Liver (tissue), 9 donors: ENCODE data around the gene TRAPPC8. TPM values are rescaled to one million over a fixed set of nuclear protein-coding genes. Genes with fewer than 3 reads are reported as not detected.

Experiments used
- DNase-seq: peaks from one replicate; pipeline ENCODE4 v3.0.0-alpha.2; 2017; ENCODE audit warnings: low spot score
- H3K27ac ChIP-seq, 2 donors: one replicate each; pipeline ENCODE4 v1.7.0; 2013; ENCODE audit warnings: inconsistent platforms in 2 of 2, low read length in 2 of 2, control low read depth in 1 of 2, low read depth in 1 of 2, mild to moderate bottlenecking in 1 of 2
- H3K27me3 ChIP-seq, 4 donors: one replicate each; pipeline versions ENCODE4 v1.6.1 to v1.7.0; 2013; ENCODE audit warnings: low read length in 3 of 4, inconsistent platforms in 1 of 4, mild to moderate bottlenecking in 1 of 4, moderate library complexity in 1 of 4; ENCODE audit not compliant: control insufficient read depth in 4 of 4, insufficient read depth in 4 of 4
- H3K36me3 ChIP-seq, 4 donors: one replicate each; pipeline versions ENCODE4 v1.6.1 to v1.7.0; 2013; ENCODE audit warnings: low read length in 3 of 4, mild to moderate bottlenecking in 3 of 4, low read depth in 1 of 4, moderate library complexity in 1 of 4; ENCODE audit not compliant: control insufficient read depth in 4 of 4, insufficient read depth in 3 of 4
- H3K4me1 ChIP-seq, 4 donors: one replicate each; pipeline versions ENCODE4 v1.6.1 to v1.7.0; 2013; ENCODE audit warnings: low read length in 3 of 4, mild to moderate bottlenecking in 3 of 4, moderate library complexity in 1 of 4; ENCODE audit not compliant: control insufficient read depth in 4 of 4, insufficient read depth in 4 of 4
- H3K4me3 ChIP-seq, 3 donors: one replicate each; pipeline versions ENCODE4 v1.6.1 to v1.7.0; 2013; ENCODE audit warnings: low read length in 3 of 3, control low read depth in 1 of 3, low read depth in 1 of 3, mild to moderate bottlenecking in 1 of 3
- H3K9ac ChIP-seq, 2 donors: one replicate each; pipeline ENCODE4 v1.7.0; 2013; ENCODE audit warnings: low read length in 2 of 2, mild to moderate bottlenecking in 2 of 2, moderate library complexity in 2 of 2, control low read depth in 1 of 2, low read depth in 1 of 2
- H3K9me3 ChIP-seq, 4 donors: one replicate each; pipeline versions ENCODE4 v1.6.1 to v1.7.0; 2013; ENCODE audit warnings: low read length in 3 of 4; ENCODE audit not compliant: control insufficient read depth in 4 of 4
- EGR1 ChIP-seq, 2 donors: IDR thresholded peaks; 2 replicates each; pipeline ENCODE4 v1.6.1; 2016 to 2018; ENCODE audit warnings: antibody characterized with exemption in 2 of 2, low read depth in 2 of 2
- FOXA1 ChIP-seq: IDR thresholded peaks from 2 replicates; pipeline ENCODE4 v1.6.1; 2016; ENCODE audit warnings: antibody characterized with exemption
- FOXA2 ChIP-seq: IDR thresholded peaks from 2 replicates; pipeline ENCODE4 v1.6.1; 2016; ENCODE audit warnings: antibody characterized with exemption
- GABPA ChIP-seq, 2 donors: IDR thresholded peaks in 1 of 2; conservative IDR thresholded peaks in 1 of 2; 2 replicates each; pipeline ENCODE4 v1.6.1; 2016; ENCODE audit warnings: antibody characterized with exemption in 2 of 2, mild to moderate bottlenecking in 1 of 2, moderate library complexity in 1 of 2
- HNF4A ChIP-seq, 2 donors: conservative IDR thresholded peaks; 2 replicates each; pipeline ENCODE4 v1.6.1; 2016; ENCODE audit warnings: antibody characterized with exemption in 2 of 2, mild to moderate bottlenecking in 2 of 2
- HNF4G ChIP-seq: IDR thresholded peaks from 2 replicates; pipeline ENCODE4 v1.6.1; 2016; ENCODE audit warnings: antibody characterized with exemption
- JUND ChIP-seq, 2 donors: IDR thresholded peaks; 2 replicates each; pipeline ENCODE4 v1.6.1; 2016; ENCODE audit warnings: antibody characterized with exemption in 2 of 2
- MAX ChIP-seq: IDR thresholded peaks from 2 replicates; pipeline ENCODE4 v1.6.1; 2016; ENCODE audit warnings: antibody characterized with exemption
- NR2F2 ChIP-seq: IDR thresholded peaks from 2 replicates; pipeline ENCODE4 v1.6.1; 2016; ENCODE audit warnings: antibody characterized with exemption
- RAD21 ChIP-seq, 2 donors: IDR thresholded peaks; 2 replicates each; pipeline ENCODE4 v1.6.1; 2016; ENCODE audit warnings: antibody characterized with exemption in 2 of 2, mild to moderate bottlenecking in 2 of 2
- RXRA ChIP-seq, 2 donors: IDR thresholded peaks; 2 replicates each; pipeline ENCODE4 v1.6.1; 2017 to 2018; ENCODE audit warnings: antibody characterized with exemption in 2 of 2, mild to moderate bottlenecking in 1 of 2
- SP1 ChIP-seq: IDR thresholded peaks from 2 replicates; pipeline ENCODE4 v1.6.1; 2018; ENCODE audit warnings: antibody characterized with exemption, mild to moderate bottlenecking
- TAF1 ChIP-seq: conservative IDR thresholded peaks from 2 replicates; pipeline ENCODE4 v1.6.1; 2016; ENCODE audit warnings: antibody characterized with exemption, mild to moderate bottlenecking
- WGBS: extraction: QIAGEN DNeasy Blood & Tissue Kit; methylation state at CpG from one replicate; pipeline ENCODE4 v1.1.7; 2013; 5-methylcytosine and 5-hydroxymethylcytosine counted together
- polyA plus RNA-seq, 2 donors: library from polyadenylated mRNA; stranded (reverse) in 1 of 2; unstranded in 1 of 2; fragments of 200-250 nt in 1 of 2; fragments of >200 nt in 1 of 2; fragmentation: Nextera tagmentation in 1 of 2; extraction: Ambion mirVana in 1 of 2; gene quantifications; one replicate each; pipeline versions ENCODE4 v1.2.1 to v1.2.3, GENCODE V29; 2013 to 2015
- total RNA-seq, 2 donors: library from RNA; depleted of rRNA; stranded (reverse); fragments of >200 nt; gene quantifications; one replicate each; pipeline ENCODE4 v1.2.3, GENCODE V29; 2014
- TF ChIP-seq, protein P1 (sequence below): IDR thresholded peaks from 2 replicates; pipeline ENCODE4 v1.6.1; 2016; ENCODE audit warnings: antibody characterized with exemption
- TF ChIP-seq, protein P2 (sequence below): fragments of 150-350 bp; IDR thresholded peaks from 2 replicates; pipeline ENCODE4 v1.5.1; 2017; ENCODE audit warnings: improper control_type of control experiment, low read depth, low read length; ENCODE audit not compliant: missing input control
- TF ChIP-seq, protein P3 (sequence below): IDR thresholded peaks from 2 replicates; pipeline ENCODE4 v1.6.1; 2016; ENCODE audit warnings: antibody characterized with exemption
- TF ChIP-seq, protein P4 (sequence below): IDR thresholded peaks from 2 replicates; pipeline ENCODE4 v1.6.1; 2016; ENCODE audit warnings: antibody characterized with exemption, mild to moderate bottlenecking
- donor health status: healthy.
- donor health status: healthy.
- donor health status: healthy.
- donor health status: healthy.
- donor health status: healthy.

The TRAPPC8 gene
- total and polyA plus RNA-seq, 4 donors: 12.2 to 46.1 (median 29.5) TPM

DNA sequence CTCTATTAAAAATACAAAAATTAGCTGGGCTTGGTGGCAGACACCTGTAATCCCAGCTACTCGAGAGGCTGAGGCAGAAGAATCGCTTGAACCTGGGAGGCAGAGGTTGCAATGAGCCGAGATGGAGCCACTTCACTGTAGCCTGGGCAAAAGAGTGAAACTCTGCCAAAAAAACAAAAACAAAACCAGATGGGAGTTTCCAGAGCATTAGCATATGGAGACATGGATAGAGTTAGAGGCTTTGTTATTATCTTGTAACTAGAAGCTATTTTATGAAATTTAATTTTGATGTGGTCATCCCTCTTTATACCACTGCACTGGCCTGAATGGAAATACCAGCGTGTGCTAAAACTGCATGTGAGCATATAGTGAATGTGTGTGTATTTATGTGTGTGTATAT, 58.9 kb downstream of the TRAPPC8 start:
- H3K36me3 ChIP-seq: peaks cover 5 to 32% (median 22%) of the 10 kb centered on the region in 4 donors
- H3K4me1 ChIP-seq: no peaks in the 10 kb centered on the region
- no peak overlapping the region for H3K9ac ChIP-seq
- no peak for DNase-seq
- no peak for TF ChIP-seq GABPA (IDR thresholded peaks at IDR 0.05 in 1 of 2, conservative IDR thresholded peaks at IDR 0.05 in 1 of 2)
- TF ChIP-seq HNF4A (conservative IDR thresholded peaks at IDR 0.05): no peak
- TF ChIP-seq TAF1: no peak
- no peak for TF ChIP-seq EGR1 (IDR thresholded peaks at IDR 0.05; ENCODE audit: low read depth in 2 of 2)
- TF ChIP-seq FOXA1: no peak
- TF ChIP-seq JUND (IDR thresholded peaks at IDR 0.05): no peak
- TF ChIP-seq MAX: no peak
- TF ChIP-seq, protein P1, sequence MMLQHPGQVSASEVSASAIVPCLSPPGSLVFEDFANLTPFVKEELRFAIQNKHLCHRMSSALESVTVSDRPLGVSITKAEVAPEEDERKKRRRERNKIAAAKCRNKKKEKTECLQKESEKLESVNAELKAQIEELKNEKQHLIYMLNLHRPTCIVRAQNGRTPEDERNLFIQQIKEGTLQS: no peak
- no peak for TF ChIP-seq SP1
- TF ChIP-seq RXRA (IDR thresholded peaks at IDR 0.05): no peak
- TF ChIP-seq, protein P2, sequence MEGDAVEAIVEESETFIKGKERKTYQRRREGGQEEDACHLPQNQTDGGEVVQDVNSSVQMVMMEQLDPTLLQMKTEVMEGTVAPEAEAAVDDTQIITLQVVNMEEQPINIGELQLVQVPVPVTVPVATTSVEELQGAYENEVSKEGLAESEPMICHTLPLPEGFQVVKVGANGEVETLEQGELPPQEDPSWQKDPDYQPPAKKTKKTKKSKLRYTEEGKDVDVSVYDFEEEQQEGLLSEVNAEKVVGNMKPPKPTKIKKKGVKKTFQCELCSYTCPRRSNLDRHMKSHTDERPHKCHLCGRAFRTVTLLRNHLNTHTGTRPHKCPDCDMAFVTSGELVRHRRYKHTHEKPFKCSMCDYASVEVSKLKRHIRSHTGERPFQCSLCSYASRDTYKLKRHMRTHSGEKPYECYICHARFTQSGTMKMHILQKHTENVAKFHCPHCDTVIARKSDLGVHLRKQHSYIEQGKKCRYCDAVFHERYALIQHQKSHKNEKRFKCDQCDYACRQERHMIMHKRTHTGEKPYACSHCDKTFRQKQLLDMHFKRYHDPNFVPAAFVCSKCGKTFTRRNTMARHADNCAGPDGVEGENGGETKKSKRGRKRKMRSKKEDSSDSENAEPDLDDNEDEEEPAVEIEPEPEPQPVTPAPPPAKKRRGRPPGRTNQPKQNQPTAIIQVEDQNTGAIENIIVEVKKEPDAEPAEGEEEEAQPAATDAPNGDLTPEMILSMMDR: no peak
- TF ChIP-seq RAD21 (IDR thresholded peaks at IDR 0.05): no peak
- TF ChIP-seq NR2F2: no peak
- no peak for TF ChIP-seq HNF4G
- TF ChIP-seq, protein P3, sequence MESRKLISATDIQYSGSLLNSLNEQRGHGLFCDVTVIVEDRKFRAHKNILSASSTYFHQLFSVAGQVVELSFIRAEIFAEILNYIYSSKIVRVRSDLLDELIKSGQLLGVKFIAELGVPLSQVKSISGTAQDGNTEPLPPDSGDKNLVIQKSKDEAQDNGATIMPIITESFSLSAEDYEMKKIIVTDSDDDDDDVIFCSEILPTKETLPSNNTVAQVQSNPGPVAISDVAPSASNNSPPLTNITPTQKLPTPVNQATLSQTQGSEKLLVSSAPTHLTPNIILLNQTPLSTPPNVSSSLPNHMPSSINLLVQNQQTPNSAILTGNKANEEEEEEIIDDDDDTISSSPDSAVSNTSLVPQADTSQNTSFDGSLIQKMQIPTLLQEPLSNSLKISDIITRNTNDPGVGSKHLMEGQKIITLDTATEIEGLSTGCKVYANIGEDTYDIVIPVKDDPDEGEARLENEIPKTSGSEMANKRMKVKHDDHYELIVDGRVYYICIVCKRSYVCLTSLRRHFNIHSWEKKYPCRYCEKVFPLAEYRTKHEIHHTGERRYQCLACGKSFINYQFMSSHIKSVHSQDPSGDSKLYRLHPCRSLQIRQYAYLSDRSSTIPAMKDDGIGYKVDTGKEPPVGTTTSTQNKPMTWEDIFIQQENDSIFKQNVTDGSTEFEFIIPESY: no peak
- TF ChIP-seq, protein P4, sequence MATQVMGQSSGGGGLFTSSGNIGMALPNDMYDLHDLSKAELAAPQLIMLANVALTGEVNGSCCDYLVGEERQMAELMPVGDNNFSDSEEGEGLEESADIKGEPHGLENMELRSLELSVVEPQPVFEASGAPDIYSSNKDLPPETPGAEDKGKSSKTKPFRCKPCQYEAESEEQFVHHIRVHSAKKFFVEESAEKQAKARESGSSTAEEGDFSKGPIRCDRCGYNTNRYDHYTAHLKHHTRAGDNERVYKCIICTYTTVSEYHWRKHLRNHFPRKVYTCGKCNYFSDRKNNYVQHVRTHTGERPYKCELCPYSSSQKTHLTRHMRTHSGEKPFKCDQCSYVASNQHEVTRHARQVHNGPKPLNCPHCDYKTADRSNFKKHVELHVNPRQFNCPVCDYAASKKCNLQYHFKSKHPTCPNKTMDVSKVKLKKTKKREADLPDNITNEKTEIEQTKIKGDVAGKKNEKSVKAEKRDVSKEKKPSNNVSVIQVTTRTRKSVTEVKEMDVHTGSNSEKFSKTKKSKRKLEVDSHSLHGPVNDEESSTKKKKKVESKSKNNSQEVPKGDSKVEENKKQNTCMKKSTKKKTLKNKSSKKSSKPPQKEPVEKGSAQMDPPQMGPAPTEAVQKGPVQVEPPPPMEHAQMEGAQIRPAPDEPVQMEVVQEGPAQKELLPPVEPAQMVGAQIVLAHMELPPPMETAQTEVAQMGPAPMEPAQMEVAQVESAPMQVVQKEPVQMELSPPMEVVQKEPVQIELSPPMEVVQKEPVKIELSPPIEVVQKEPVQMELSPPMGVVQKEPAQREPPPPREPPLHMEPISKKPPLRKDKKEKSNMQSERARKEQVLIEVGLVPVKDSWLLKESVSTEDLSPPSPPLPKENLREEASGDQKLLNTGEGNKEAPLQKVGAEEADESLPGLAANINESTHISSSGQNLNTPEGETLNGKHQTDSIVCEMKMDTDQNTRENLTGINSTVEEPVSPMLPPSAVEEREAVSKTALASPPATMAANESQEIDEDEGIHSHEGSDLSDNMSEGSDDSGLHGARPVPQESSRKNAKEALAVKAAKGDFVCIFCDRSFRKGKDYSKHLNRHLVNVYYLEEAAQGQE: no peak
- no peak for TF ChIP-seq FOXA2
- H3K9me3 ChIP-seq: no peaks in the 10 kb centered on the region
- no peak overlapping the region for H3K27ac ChIP-seq
- WGBS: 98% methylated on average over 4 of the region's 4 CpGs
- H3K4me3 ChIP-seq: no peak overlapping the region
- H3K27me3 ChIP-seq: no peaks in the 10 kb centered on the region
